Astrocyte (in vitro differentiated cells and primary cell): ENCODE results near the gene OR7G1. TPM values are rescaled to one million over a fixed set of nuclear protein-coding genes. Genes with fewer than 3 reads are reported as not detected.

Experiments
- DNase-seq: peaks from one replicate; pipeline ENCODE4 v3.0.0-alpha.2; 2010; ENCODE audit warnings: low read depth
- FAIRE-seq: peaks from 2 replicates; lab custom pipeline; 2011; peaks lifted over from hg19 to GRCh38; lab: Jason Lieb, UNC
- H2AFZ ChIP-seq: 2 replicates; pipeline ENCODE4 v1.6.0; 2012; ENCODE audit warnings: low read depth, low read length, inconsistent platforms
- H3K27ac ChIP-seq: 2 replicates; pipeline ENCODE4 v1.5.1; 2011; ENCODE audit warnings: low read depth, low read length, inconsistent platforms
- H3K27me3 ChIP-seq: 2 replicates; pipeline ENCODE4 v1.6.0; 2011; ENCODE audit warnings: low read length, inconsistent platforms; ENCODE audit not compliant: insufficient read depth
- H3K36me3 ChIP-seq: 2 replicates; pipeline ENCODE4 v1.5.1; 2011; ENCODE audit warnings: low read length, inconsistent platforms; ENCODE audit not compliant: insufficient read depth
- H3K4me1 ChIP-seq: 2 replicates; pipeline ENCODE4 v1.5.1; 2011; ENCODE audit warnings: low read length, inconsistent platforms; ENCODE audit not compliant: insufficient read depth
- H3K4me2 ChIP-seq: 2 replicates; pipeline ENCODE4 v1.6.0; 2012; ENCODE audit warnings: low read length, inconsistent platforms
- H3K4me3 ChIP-seq: 2 replicates; pipeline ENCODE4 v1.5.1; 2011; ENCODE audit warnings: low read depth, mild to moderate bottlenecking, low read length, inconsistent platforms; ENCODE audit not compliant: insufficient read depth
- H3K79me2 ChIP-seq: 2 replicates; pipeline ENCODE4 v1.6.0; 2012; ENCODE audit warnings: mild to moderate bottlenecking, low read length, inconsistent platforms; ENCODE audit not compliant: insufficient read depth
- H3K9ac ChIP-seq: 2 replicates; pipeline ENCODE4 v1.6.0; 2012; ENCODE audit warnings: mild to moderate bottlenecking, low read length, inconsistent platforms
- H3K9me3 ChIP-seq: 2 replicates; pipeline ENCODE4 v1.5.1; 2012; ENCODE audit warnings: low read depth, mild to moderate bottlenecking, low read length, inconsistent platforms; ENCODE audit not compliant: insufficient read depth
- H4K20me1 ChIP-seq: 2 replicates; pipeline ENCODE4 v1.6.0; 2012; ENCODE audit warnings: low read length, inconsistent platforms; ENCODE audit not compliant: insufficient read depth
- H3K27ac Mint-ChIP-seq: one replicate; pipeline ENCODE4 v1.8.0; 2021; ENCODE audit warnings: mild to moderate bottlenecking, mixed read lengths; ENCODE audit not compliant: unreplicated experiment
- H3K27me3 Mint-ChIP-seq: one replicate; pipeline ENCODE4 v1.8.0; 2021; ENCODE audit warnings: low read depth, mixed read lengths; ENCODE audit not compliant: unreplicated experiment
- H3K36me3 Mint-ChIP-seq: one replicate; pipeline ENCODE4 v1.8.0; 2021; ENCODE audit warnings: low read depth, mixed read lengths; ENCODE audit not compliant: unreplicated experiment
- H3K4me1 Mint-ChIP-seq: one replicate; pipeline ENCODE4 v1.8.0; 2021; ENCODE audit warnings: low read depth, mixed read lengths; ENCODE audit not compliant: unreplicated experiment
- H3K4me3 Mint-ChIP-seq: one replicate; pipeline ENCODE4 v1.8.0; 2021; ENCODE audit warnings: mild to moderate bottlenecking, moderate library complexity, mixed read lengths; ENCODE audit not compliant: unreplicated experiment
- H3K9me3 Mint-ChIP-seq: one replicate; pipeline ENCODE4 v1.8.0; 2021; ENCODE audit warnings: mild to moderate bottlenecking, mixed read lengths; ENCODE audit not compliant: unreplicated experiment
- CTCF ChIP-seq: IDR thresholded peaks from 2 replicates; pipeline ENCODE4 v1.5.1; 2011; ENCODE audit warnings: low read depth, mild to moderate bottlenecking, inconsistent platforms, low read length, moderate library complexity; ENCODE audit not compliant: insufficient read depth
- EZH2 ChIP-seq: IDR thresholded peaks from 2 replicates; pipeline ENCODE4 v1.6.1; 2012; ENCODE audit warnings: mild to moderate bottlenecking, low read length, inconsistent platforms; ENCODE audit not compliant: insufficient read depth
- total RNA-seq: library from RNA; stranded (reverse); gene quantifications from 2 replicates; pipeline ENCODE4 v1.2.1, GENCODE V29; 2021

OR7G1 gene
- total RNA-seq, 1 donor from 2014 or later, result not detected

GRCh38 chr19:9159891-9160290 is 44.3 kb upstream of the OR7G1 start:
- Histone ChIP-seq H3K27me3 (no peaks in the 10 kb centered on the region), H3K4me2 (no peak overlapping the region), H3K9ac (no peak overlapping the region), H3K4me1 (no peaks in the 10 kb centered on the region), H3K36me3 (peaks cover 62% of the 10 kb centered on the region), H3K79me2 (peaks cover 34% of the 10 kb centered on the region), H2AFZ (no peak overlapping the region), H3K9me3 (peaks cover 54% of the 10 kb centered on the region), H3K4me3 (no peak overlapping the region), H4K20me1 (peaks cover 12% of the 10 kb centered on the region), H3K27ac (no peak overlapping the region)
- TF ChIP-seq EZH2 (no peak), CTCF (no peak)
- Mint-ChIP-seq H3K4me3 (no peak overlapping the region), H3K27ac (no peak overlapping the region), H3K4me1 (no peaks in the 10 kb centered on the region), H3K27me3 (no peaks in the 10 kb centered on the region), H3K36me3 (peaks cover 85% of the 10 kb centered on the region), H3K9me3 (peaks cover 61% of the 10 kb centered on the region)
- DNase-seq (no peak), FAIRE-seq (no peak)

- no peak overlapping the region for H3K4me3 Mint-ChIP-seq
- Histone ChIP-seq H3K27me3 (no peaks in the 10 kb centered on the region), H3K27ac (no peak overlapping the region), H4K20me1 (peaks cover 31% of the 10 kb centered on the region), H3K9ac (no peak overlapping the region), H3K79me2 (peaks cover 60% of the 10 kb centered on the region), H3K4me2 (no peak overlapping the region), H3K4me1 (no peaks in the 10 kb centered on the region), H3K4me3 (no peak overlapping the region), H3K9me3 (peaks cover 51% of the 10 kb centered on the region), H3K36me3 (peaks cover 41% of the 10 kb centered on the region), H2AFZ (no peak overlapping the region)
- H3K36me3 Mint-ChIP-seq, result peaks cover 75% of the 10 kb centered on the region
- no peak for TF ChIP-seq EZH2
- no peak for TF ChIP-seq CTCF
- no peaks in the 10 kb centered on the region for H3K4me1 Mint-ChIP-seq
- FAIRE-seq (no peak), DNase-seq (no peak)
- H3K9me3 Mint-ChIP-seq, result peaks cover 54% of the 10 kb centered on the region
- H3K27ac Mint-ChIP-seq, result no peak overlapping the region
- H3K27me3 Mint-ChIP-seq, result no peaks in the 10 kb centered on the region
Measured at GRCh38 chr19:9156304-9156703, 40.7 kb upstream of the OR7G1 start.

GRCh38 chr19:9155591-9155990 is 40.0 kb upstream of the OR7G1 start:
- Histone ChIP-seq H3K27me3 (no peaks in the 10 kb centered on the region), H3K4me3 (no peak overlapping the region), H3K4me1 (no peaks in the 10 kb centered on the region), H4K20me1 (peaks cover 38% of the 10 kb centered on the region), H3K36me3 (peaks cover 34% of the 10 kb centered on the region), H3K79me2 (peaks cover 64% of the 10 kb centered on the region), H3K9ac (no peak overlapping the region), H3K27ac (no peak overlapping the region), H3K4me2 (no peak overlapping the region), H2AFZ (no peak overlapping the region), H3K9me3 (peaks cover 44% of the 10 kb centered on the region)
- TF ChIP-seq EZH2 (no peak), CTCF (no peak)
- FAIRE-seq (no peak), DNase-seq (no peak)
- peaks cover 71% of the 10 kb centered on the region for H3K36me3 Mint-ChIP-seq
- H3K27me3 Mint-ChIP-seq, result no peaks in the 10 kb centered on the region
- H3K4me3 Mint-ChIP-seq, result no peak overlapping the region
- peaks cover 49% of the 10 kb centered on the region for H3K9me3 Mint-ChIP-seq
- H3K4me1 Mint-ChIP-seq, result no peaks in the 10 kb centered on the region
- no peak overlapping the region for H3K27ac Mint-ChIP-seq
